RWPE2 (cell line): Measurements from ENCODE around the gene NANOS2.
A peak's percentile ranks its signal among the peaks of the same experiment; 100 is the strongest.

Experiments used
- ATAC-seq: fragments of 200-7000 bp; cut with Tn5 transposase; 3 replicates; pipeline ENCODE4 v1.9.1; 2021; ENCODE audit warnings: low read depth
- DNase-seq: peaks from one replicate; pipeline ENCODE4 v3.0.0-alpha.2; 2020; ENCODE audit warnings: low spot score
- H3K27ac ChIP-seq: fragments of 450-650 bp; 2 replicates; pipeline ENCODE4 v1.5.1; 2017; ENCODE audit warnings: mild to moderate bottlenecking; ENCODE audit not compliant: poor library complexity, severe bottlenecking
- H3K27me3 ChIP-seq: fragments of 250-450 bp; sonication (Bioruptor Pico); 2 replicates; pipeline ENCODE4 v1.5.1; 2021; ENCODE audit warnings: mild to moderate bottlenecking, moderate library complexity; ENCODE audit not compliant: insufficient read depth, poor library complexity, severe bottlenecking
- H3K36me3 ChIP-seq: fragments of 250-450 bp; sonication (Bioruptor Pico); 2 replicates; pipeline ENCODE4 v1.5.1; 2020; ENCODE audit warnings: low read depth, mild to moderate bottlenecking, moderate library complexity
- H3K4me1 ChIP-seq: fragments of 250-450 bp; sonication (Bioruptor Pico); 2 replicates; pipeline ENCODE4 v1.5.1; 2021; ENCODE audit warnings: mild to moderate bottlenecking, moderate library complexity; ENCODE audit not compliant: insufficient read depth, poor library complexity, severe bottlenecking
- H3K4me3 ChIP-seq: fragments of 250-450 bp; sonication (Bioruptor Pico); 2 replicates; pipeline ENCODE4 v1.5.1; 2021; ENCODE audit warnings: mild to moderate bottlenecking, moderate library complexity; ENCODE audit not compliant: severe bottlenecking
- H3K9me3 ChIP-seq: fragments of 250-450 bp; sonication (Bioruptor Pico); 2 replicates; pipeline ENCODE4 v1.5.1; 2021; ENCODE audit warnings: mild to moderate bottlenecking, moderate library complexity; ENCODE audit not compliant: severe bottlenecking
- TF ChIP-seq, protein P1 (sequence below): fragments of 450-650 bp; IDR thresholded peaks from one replicate; pipeline ENCODE4 v1.5.1; 2017; ENCODE audit warnings: mild to moderate bottlenecking, moderate library complexity; ENCODE audit not compliant: poor library complexity, severe bottlenecking

NANOS2 gene

DNA sequence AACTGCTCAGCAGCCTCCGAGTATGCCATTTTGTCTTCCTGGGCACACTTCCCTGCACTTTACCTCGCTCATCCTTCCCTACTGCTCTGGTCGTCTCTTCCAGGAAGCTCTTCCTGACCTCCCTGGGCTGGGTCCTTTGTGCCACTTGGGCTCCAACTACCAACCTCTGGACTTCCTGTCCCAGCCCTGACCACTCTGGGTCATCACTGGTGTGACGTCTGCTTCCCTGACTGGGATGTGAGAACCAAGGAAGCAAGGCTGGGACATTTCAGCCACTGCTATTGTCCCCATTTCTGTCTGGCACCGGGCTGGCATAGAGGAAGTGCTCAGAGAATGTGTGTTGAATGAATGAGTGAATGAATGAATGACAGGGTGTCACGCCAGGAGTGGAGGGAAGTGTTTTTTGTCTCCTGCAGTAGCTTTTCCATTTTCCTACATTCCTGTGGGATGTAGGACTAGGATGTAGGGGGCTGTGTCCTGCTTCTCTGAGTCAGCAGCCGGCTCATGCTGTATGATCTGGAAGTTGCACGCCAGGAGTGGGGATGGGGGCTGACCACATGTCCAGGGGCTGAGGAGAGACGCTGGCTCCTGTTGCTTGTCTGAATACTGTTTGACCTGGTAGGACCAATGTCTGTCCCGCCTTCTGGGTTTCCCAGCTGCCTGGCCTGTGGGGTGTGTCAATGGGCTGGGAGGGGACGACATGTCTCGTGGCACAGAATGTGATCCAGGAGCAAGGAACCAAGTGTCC, 44.4 kb upstream of the NANOS2 start:
- Histone ChIP-seq H3K27me3 (no peaks in the 10 kb centered on the region), H3K27ac (no peak overlapping the region), H3K36me3 (no peaks in the 10 kb centered on the region), H3K4me3 (no peak overlapping the region), H3K4me1 (peaks cover 5% of the 10 kb centered on the region), H3K9me3 (no peaks in the 10 kb centered on the region)
- DNase-seq (no peak), ATAC-seq (no peak)
- TF ChIP-seq, protein P1, sequence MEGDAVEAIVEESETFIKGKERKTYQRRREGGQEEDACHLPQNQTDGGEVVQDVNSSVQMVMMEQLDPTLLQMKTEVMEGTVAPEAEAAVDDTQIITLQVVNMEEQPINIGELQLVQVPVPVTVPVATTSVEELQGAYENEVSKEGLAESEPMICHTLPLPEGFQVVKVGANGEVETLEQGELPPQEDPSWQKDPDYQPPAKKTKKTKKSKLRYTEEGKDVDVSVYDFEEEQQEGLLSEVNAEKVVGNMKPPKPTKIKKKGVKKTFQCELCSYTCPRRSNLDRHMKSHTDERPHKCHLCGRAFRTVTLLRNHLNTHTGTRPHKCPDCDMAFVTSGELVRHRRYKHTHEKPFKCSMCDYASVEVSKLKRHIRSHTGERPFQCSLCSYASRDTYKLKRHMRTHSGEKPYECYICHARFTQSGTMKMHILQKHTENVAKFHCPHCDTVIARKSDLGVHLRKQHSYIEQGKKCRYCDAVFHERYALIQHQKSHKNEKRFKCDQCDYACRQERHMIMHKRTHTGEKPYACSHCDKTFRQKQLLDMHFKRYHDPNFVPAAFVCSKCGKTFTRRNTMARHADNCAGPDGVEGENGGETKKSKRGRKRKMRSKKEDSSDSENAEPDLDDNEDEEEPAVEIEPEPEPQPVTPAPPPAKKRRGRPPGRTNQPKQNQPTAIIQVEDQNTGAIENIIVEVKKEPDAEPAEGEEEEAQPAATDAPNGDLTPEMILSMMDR, result no peak

DNA sequence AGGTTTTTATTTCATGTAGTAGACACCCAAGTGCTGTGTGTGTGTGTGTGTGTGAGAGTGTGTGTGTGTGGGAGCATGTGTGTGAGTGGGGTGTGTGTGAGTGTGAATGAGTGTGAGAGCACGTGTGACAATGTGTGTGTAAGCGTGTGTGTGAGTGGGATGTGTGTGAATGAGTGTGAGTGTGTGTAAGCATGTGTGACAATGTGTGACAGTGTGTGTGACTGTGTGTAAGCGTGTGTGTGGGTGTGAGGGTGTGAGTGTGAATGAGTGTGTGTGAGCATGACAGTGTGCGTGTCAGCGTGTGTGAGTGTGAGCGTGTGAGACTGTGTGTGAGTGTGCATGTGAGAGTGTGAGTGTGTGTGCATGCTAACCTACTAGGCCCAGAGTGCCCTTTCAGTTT, 43.7 kb upstream of the NANOS2 start:
- TF ChIP-seq, protein P1, result no peak
- H3K27me3 ChIP-seq, result no peaks in the 10 kb centered on the region

DNA sequence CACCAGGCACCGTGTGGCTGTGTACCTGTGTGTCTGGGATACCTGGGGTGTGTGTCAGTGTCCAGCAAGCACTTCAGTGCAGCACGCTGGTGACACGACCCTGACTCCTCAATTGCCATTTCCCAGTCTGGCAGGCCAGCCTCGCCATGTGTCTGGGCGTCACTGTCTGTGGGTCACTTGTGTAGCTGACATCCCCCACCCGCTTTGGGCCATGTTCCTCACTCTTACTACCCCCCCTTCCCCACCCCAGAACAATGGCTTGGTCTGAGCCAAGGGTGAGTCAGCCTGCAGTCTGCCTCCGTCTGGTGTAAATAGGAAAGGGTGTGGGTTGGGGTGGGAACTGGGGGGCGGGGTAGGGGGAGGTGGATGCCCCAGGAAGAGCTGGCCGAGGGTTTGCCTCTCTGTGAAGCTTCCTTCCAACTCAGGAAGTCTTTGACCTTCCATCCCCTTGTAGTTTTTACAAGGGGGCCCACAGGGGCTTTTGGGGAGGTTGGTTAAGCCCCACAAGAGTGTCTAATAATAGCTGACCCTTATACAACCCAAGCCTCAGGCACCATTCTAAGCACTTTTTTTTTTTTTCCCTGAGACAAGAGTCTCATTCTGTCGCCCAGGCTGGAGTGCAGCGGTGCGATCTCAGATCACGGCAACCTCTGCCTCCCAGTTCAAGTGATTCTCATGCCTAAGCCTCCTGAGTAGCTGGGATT, 41.5 kb upstream of the NANOS2 start:
- Histone ChIP-seq H3K4me1 (peaks cover 5% of the 10 kb centered on the region), H3K4me3 (no peak overlapping the region), H3K27me3 (no peaks in the 10 kb centered on the region), H3K27ac (peak overlapping the region; percentile 19), H3K9me3 (no peaks in the 10 kb centered on the region), H3K36me3 (no peaks in the 10 kb centered on the region)
- TF ChIP-seq, protein P1, result no peak
- no peak for DNase-seq
- ATAC-seq, result peak; percentile 72

More for the DNA sequence above, 43.7 kb upstream of the NANOS2 start:
- H3K36me3 ChIP-seq, result no peaks in the 10 kb centered on the region
- no peak overlapping the region for H3K27ac ChIP-seq
- no peak for DNase-seq
- peaks cover 5% of the 10 kb centered on the region for H3K4me1 ChIP-seq
- no peaks in the 10 kb centered on the region for H3K9me3 ChIP-seq
- no peak overlapping the region for H3K4me3 ChIP-seq
- no peak for ATAC-seq

DNA sequence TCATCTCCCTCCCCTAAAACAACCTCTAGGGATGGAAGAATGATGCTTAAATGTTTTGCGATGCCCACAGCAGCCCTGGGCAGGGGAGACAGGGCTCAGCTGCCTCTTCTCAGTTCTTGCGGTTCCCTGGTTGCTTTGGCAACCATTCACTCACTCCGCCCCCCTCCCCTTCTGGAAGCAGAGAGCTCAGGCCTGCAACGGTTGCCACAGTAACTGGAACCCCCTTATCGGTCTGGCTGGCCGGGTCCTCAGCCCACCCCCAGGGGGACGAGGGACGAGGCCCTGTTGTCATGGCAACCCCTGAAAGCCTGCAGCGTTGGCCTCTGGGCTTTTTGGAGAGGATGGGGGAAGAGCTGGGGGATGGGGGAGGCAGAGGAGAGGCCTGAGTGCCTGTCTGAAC, 39.6 kb upstream of the NANOS2 start:
- Histone ChIP-seq H3K4me1 (peaks cover 5% of the 10 kb centered on the region), H3K9me3 (no peaks in the 10 kb centered on the region), H3K36me3 (no peaks in the 10 kb centered on the region), H3K27me3 (no peaks in the 10 kb centered on the region), H3K27ac (no peak overlapping the region), H3K4me3 (no peak overlapping the region)
- no peak for DNase-seq
- no peak for ATAC-seq
- TF ChIP-seq, protein P1, result no peak

DNA sequence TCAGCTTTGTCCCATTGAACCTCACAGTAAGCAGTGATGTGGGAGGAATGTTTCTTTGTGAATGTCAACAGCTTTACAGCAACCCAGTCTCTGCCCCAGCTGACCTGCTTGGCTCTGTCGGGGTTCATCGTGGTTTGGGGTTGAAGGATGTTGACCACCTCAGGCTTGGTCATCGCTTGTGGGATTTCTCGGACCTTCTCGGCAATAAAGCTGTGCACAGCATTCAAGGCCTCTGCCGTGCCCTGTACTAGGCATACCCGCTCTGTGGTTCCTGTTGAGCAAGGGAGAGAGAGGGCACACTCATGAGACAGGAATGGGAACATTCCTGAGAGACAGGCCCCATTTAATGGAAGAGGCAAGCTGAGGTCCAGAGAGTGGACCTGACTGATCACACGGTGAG, 39.1 kb upstream of the NANOS2 start:
- Histone ChIP-seq H3K27ac (no peak overlapping the region), H3K4me1 (peaks cover 5% of the 10 kb centered on the region), H3K4me3 (no peak overlapping the region), H3K36me3 (no peaks in the 10 kb centered on the region), H3K27me3 (no peaks in the 10 kb centered on the region), H3K9me3 (no peaks in the 10 kb centered on the region)
- TF ChIP-seq, protein P1, result no peak
- no peak for ATAC-seq
- no peak for DNase-seq
